Measurements from ENCODE around the gene PSMD8.
A peak's percentile ranks its signal among the peaks of the same experiment; 100 is the strongest.
"Not testable (repeated sequence)": the region's sequence is repeated elsewhere in the genome, so short reads cannot be mapped to it uniquely, and the experiment has no call there.

Gene PSMD8
- total RNA-seq = 47.3 to 307 (median 99.1) reads per million in 3 experiments

DNA sequence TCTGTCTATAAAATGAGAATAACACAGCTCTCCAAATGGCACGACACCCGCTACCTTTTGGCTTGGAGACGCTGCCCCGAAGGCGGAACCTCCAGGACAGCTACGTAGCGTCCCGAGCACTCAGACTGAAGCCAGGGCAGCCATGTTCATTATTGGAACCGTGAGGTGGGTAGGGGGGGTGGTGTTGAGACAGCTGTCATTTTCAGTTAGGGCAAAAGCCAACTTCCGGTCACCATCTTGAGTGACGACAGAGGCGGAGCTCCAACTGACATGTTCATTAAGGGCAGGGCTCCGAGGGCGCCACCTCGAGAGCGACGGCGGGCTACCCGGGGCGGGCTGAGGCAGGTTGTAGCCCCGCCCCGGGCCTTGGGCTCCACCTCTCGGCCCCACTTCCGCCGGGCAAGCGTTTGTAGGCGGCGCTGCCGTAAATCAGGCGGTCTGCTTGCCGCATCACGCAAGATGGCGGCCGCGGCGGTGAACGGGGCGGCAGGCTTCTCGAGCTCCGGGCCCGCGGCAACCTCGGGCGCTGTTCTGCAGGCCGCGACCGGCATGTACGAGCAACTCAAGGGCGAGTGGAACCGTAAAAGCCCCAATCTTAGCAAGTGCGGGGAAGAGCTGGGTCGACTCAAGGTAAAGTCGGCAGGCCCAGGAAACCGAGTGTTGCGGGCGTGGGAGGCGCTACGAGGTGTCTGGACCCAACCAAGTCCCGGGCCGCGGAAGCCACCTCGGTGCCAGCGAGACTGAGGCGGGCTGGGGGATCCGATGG is at the start of gene PSMD8:
PSMD8 (plus strand) TSS at position 240 of the 766 bp plus-strand sequence; CDS start at position 271, 31 bp downstream.
- peak; percentile 99 for DNase-seq

DNA sequence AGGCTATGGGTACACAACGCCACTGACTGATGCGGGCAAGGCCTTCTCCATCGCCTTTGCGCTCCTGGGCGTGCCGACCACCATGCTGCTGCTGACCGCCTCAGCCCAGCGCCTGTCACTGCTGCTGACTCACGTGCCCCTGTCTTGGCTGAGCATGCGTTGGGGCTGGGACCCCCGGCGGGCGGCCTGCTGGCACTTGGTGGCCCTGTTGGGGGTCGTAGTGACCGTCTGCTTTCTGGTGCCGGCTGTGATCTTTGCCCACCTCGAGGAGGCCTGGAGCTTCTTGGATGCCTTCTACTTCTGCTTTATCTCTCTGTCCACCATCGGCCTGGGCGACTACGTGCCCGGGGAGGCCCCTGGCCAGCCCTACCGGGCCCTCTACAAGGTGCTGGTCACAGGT is 47.8 kb upstream of the PSMD8 start:
- DNase-seq = no peak

DNA sequence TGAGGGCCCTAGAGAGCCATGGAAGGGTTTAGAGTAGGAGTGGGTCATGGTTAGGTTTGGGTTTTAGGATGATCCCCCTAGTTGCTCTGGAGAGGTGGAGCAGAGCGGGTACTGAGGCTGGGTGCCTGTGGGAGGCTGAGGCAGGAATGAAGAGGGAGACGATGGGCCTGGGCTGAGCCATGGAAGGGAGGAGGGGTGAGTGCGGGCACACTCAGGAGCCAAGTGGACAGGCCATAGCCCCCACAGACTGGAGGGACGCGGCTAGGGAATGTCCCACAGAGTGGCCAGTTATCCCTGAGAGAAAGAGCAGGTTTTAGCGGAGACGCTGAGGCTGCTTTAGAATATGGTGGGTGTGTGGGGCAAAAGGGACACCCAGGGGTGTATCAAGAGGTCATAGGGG is 44.7 kb upstream of the PSMD8 start:
- DNase-seq = no peak

DNA sequence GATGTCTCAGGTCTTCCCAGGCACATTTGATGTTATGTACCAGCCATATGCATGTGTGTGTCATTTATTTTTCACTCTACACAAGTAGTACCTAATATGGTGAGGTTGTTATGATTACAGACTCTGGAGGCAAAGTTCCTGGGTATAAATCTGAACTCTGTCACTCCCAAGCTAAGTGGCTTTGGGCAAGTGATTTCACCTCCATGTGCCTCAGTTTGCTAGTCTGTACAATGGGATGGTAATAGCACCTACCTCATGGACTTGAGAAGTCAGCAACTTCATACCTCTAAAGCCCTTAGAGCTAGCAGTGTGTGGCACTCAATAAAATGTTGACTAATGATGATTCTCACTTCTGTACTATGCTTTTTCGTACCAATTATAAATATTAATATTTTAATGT is 42.6 kb upstream of the PSMD8 start:
- no peak for DNase-seq

DNA sequence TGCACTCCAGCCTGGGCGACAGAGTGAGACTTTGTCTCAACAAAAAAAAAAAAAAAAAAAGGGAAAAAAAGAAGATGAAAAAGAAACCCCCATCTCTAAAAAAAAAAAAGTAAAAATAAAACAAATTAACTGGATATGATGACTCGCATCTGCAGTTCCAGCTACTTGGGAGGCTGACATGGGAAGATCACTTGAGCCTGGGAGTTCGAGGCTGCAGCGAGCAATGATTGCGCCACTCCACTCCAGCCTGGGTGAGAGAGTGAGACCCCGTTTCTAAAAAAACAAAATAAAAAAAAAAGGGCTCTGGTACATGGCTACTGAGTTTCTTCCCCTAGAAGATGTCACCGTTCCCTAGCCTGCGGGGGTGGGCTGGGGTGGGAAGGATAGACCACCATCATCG is 41.1 kb upstream of the PSMD8 start:
- DNase-seq = no peak

- peak; percentile 92 for DNase-seq
Observed at GRCh38 chr19:38335949-38336637, 38.3 kb upstream of the PSMD8 start.

DNA sequence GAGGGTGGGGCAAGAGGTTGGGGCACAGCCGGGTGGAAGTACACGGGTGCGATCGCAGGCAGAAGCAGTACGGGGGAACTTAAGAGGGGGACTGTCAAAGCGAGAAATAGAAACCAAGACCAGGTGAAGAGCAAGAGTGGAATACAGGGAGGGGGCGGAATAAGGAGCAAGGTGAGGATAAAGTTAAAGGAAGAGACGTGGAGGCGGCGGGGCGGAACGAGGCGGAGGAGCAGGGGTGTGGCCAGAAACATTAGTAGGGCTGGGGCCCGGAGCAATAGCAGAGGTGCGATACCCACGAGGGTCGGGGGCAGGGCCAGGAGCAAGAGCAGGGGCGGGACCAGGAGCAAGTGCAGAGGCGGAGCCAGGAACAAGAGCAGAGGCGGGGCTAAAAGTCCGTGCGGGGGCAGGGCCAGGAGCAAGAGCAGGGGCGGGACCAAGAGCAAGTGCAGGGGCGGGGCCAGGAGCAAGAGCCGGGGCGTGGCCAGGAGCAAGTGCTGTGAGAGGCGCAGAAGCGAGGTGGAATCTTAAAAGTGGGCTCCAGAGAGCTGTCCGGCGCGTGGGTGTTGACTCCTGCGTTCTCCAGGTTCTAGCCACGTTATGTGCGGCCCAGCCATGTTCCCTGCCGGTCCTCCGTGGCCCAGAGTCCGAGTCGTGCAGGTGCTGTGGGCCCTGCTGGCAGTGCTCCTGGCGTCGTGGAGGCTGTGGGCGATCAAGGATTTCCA is 37.6 kb upstream of the PSMD8 start:
- DNase-seq = peak; percentile 95

DNA sequence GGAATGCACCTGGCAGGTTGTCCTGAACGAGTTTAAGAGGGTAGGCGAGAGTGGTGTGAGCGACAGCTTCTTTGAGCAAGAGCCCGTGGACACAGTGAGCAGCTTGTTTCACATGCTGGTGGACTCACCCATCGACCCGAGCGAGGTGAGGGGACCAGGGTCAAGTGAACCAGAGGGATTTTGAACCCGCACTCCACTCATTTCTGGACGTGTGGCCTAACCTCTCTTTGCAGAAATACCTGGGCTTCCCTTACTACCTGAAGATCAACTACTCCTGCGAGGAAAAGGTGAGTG is 37.1 kb upstream of the PSMD8 start:
- DNase-seq = no peak

DNA sequence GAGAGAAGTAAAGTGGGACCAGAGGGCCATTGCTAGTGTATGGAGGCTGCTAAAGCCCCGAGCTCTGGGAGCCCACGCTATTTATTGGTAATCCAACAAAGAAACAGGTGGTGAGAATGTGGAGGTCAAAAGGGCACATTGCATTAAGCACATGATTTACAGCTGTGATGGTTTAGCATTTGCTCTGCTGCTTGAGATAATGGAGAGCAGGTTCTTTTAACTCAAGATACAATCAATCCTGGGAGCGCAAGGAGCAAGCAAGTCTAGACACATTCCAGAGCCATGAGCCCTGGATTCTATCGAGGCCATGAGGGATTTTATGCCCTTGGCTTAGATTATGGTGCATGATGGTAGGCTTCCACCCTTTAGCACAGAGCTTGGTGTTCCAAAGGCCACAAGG is 35.4 kb upstream of the PSMD8 start:
- DNase-seq = not testable (repeated sequence)

DNA sequence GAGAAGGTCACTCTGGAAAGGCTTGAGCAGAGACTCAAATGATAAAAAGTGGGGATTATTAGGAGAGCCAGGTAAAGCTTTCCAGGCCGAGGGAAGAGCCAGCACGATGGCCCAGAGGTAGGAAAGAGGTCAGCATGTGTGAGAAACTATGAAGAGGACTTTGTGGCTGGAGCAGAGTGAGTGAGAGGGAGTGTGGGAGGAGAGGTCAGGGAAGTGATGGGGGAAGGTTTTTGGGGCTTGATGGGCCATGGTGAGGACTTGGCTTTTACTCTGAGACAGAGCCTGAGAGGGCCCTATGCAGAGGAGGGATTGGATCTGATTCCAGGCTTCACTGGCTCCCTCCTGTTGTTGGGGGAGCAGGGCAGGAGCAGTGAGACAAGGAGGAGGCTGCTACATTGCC is 33.4 kb upstream of the PSMD8 start:
- no peak for DNase-seq

- no peak for DNase-seq
Observed at GRCh38 chr19:38346837-38347236, 27.5 kb upstream of the PSMD8 start.

GRCh38 chr19:38350883-38351282 is 23.5 kb upstream of the PSMD8 start:
- no peak for DNase-seq

DNA sequence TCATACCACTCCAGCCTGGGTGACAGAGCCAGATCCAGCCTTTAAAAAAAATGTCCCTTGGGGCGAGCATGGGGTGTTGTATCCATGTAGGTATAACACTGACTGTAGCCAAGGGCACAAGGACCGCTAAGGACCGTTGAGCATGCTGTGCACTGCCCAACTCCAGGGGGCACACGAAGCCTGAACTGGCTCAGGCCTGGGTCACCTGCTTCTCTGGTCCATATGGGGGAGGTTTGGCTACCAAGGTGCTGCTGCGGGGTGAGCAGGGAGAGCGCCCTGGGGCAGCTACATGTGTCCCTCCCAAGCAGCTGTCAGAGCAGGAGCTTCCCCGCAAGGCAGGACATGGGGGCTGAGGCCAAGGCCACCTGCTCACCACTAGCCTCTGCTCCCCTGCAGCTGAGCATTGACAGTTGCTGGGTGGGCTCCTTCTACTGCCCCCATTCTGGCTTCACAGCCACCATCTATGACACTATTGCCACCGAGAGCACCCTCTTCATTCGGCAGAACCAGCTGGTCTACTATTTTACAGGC is 22.4 kb upstream of the PSMD8 start:
- DNase-seq = no peak

DNA sequence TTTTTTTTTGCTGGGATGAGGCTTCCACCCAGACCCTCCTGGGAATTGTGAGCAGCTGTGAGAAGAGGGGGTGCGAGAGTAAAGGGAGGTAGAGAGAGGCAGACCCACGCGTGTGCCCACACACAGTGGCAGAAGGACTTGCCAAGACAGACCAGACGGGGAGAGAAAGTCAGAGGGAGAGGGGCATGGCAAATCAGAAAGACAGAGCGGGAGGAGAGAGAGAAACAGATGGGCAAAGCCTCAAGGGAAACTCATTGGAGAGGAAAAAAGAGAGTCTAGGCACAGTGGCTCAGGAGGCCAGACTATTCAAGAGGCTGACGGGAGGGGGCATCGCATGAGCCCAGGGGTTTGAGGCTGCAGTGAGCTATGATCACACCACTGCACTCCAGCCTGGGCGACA is 21.8 kb upstream of the PSMD8 start:
- no peak for DNase-seq

DNA sequence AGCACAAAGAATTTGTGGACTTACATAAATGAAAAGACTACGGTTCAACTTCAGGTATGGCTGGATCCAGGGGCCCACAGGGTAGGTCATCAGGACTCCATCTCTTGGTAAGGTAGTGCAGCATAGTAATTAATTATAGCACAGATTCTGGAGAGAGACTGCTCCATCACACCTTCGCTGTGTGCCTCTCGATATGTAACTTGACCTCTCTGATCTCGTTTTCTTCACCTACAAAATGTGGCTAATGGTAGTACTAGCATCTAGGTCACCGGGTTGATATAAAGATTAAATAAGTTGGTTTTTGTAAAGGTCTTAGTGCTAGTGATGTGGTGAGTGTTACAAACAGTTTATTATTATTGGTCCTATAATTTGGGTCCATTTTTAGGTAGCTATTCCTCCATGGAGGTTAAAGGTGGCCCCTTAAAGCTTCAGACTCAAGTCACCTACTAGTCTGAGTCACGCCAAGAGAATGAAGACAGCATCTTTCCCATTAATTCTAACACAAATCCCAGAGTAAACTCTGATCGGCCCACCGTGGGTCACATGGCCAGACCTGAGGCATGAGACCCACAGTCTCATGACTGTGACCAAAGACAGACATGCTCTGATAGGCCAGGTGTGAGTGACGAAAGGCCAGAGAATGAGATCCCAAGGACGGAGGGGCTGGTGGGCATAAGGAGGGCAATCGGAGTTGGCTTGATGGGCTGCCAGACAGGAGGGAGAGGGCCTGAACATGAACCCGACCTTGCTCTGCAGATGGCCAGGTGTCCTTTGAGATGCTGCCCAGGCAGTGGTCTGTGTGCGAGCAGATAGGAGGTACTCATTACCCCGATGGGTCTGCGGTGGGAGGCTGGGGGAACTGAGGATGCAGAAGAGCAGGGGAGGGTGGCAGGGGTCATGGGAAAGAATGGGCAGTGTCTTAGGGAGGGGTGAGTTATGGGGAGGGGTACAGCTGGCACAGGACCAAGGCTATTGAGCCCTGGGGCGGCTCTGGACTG is 18.3 kb upstream of the PSMD8 start:
- DNase-seq = no peak

DNA sequence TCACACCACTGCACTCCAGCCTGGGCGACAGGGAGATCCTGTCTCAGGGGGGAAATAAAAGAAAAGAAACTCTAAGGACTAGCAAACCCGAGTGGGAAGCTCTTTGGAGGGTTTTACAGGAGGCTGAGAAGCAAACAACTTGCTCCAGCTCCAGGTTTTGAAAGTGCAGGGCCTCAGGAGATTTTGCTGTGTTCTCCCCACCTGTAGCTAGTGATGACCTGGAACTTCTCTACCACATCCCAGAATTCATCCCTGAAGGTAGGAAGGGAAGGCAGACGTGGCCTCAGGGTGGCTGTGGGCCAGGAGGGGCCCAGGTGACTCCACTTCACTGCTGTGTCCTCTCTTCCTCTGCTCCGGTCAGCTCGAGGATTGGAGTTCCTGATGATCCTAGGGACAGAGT is 16.3 kb upstream of the PSMD8 start:
- DNase-seq = no peak

- DNase-seq = no peak
Observed at GRCh38 chr19:38359242-38360021, 14.9 kb upstream of the PSMD8 start.

DNA sequence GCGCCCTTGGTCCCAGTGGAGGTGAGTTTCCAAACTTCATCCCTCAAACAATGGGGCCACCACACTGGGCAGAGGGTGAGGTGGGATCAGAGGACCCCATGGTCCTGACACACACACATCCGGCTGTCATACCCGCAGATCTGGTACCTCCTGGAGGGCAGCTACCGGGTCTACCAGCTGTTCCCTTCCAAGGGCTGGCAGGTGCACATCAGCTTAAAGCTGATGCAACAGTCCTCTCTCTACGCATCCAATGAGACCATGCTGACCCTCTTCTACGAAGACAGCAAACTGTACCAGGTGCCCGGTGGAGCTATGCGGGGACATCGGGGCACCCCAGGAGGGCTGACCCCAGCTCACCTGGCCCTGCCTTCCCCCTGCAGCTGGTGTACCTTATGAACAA is 14.0 kb upstream of the PSMD8 start:
- no peak for DNase-seq

GRCh38 chr19:38360839-38361631 is 13.3 kb upstream of the PSMD8 start:
- no peak for DNase-seq

DNA sequence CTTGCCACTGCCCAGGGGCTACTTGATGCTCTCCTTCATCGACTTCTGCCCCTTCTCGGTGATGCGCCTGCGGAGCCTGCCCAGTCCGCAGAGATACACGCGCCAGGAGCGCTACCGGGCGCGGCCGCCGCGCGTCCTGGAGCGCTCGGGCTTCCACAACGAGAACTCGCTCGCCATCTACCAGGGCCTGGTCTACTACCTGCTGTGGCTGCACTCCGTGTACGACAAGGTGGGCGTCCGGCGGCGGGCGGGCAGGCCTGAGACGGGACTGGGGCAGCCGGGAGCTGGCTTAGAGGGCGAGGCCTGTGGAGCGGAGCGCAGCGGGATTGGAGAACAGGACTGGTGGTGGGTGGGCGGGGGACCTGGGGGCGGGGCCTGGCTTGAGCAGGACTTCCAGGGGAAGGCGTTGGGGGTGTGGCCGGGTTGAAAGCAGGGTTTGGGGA is 12.7 kb upstream of the PSMD8 start:
- peak; percentile 39 for DNase-seq

Data from central memory CD4-positive, alpha-beta T cell (primary cell).